K562 (cell line): ENCODE data around the gene RHOV. TPM values are rescaled to one million over a fixed set of nuclear protein-coding genes. Genes with fewer than 3 reads are reported as not detected.

ENCODE experiments used
- CREM ChIP-seq: IDR thresholded peaks from 2 replicates; pipeline ENCODE4 v1.6.1; 2014; ENCODE audit warnings: antibody characterized with exemption, low read depth
- CTBP1 ChIP-seq: fragments of 450-650 bp; IDR thresholded peaks from 2 replicates; pipeline ENCODE4 v1.6.1; 2016; ENCODE audit warnings: borderline replicate concordance
- HBP1 ChIP-seq: fragments of 450-650 bp; formaldehyde crosslinking; IDR thresholded peaks from 2 replicates; pipeline ENCODE4 v1.4.0; 2022; ENCODE audit warnings: missing genetic modification characterization
- HOMEZ ChIP-seq: fragments of 250-450 bp; sonication (Bioruptor Pico); IDR thresholded peaks from 2 replicates; pipeline ENCODE4 v1.4.0; 2020; ENCODE audit warnings: mild to moderate bottlenecking, moderate library complexity
- RREB1 ChIP-seq: fragments of 250-450 bp; sonication (Bioruptor Pico); IDR thresholded peaks from 2 replicates; pipeline ENCODE4 v1.4.0; 2020
- ZNF398 ChIP-seq: fragments of 250-450 bp; sonication (Bioruptor Pico); IDR thresholded peaks from 2 replicates; pipeline ENCODE4 v1.8.0; 2021; ENCODE audit warnings: moderate library complexity, mild to moderate bottlenecking, inconsistent platforms
- ZNF583 ChIP-seq: fragments of 250-450 bp; sonication (Bioruptor Pico); IDR thresholded peaks from 2 replicates; pipeline ENCODE4 v1.4.0; 2020
- ZNF668 ChIP-seq: fragments of 250-450 bp; sonication (Bioruptor Pico); IDR thresholded peaks from 2 replicates; pipeline ENCODE4 v1.8.0; 2022; ENCODE audit warnings: mild to moderate bottlenecking, inconsistent platforms
- polyA plus RNA-seq, 8 experiments: library from polyadenylated mRNA; depleted of rRNA in 4 of 8; stranded (reverse) in 5 of 8; unstranded in 3 of 8; fragments of >200 nt; fragmentation: Nextera tagmentation in 2 of 8; fragmentation: Illumina TruSeq in 1 of 8; extraction: Ambion mirVana in 2 of 8; extraction: Trizol in 1 of 8; gene quantifications; 2 replicates each; pipeline versions ENCODE4 v1.2.1 to v1.2.3, GENCODE V29; 2011 to 2014; ENCODE audit warnings: inconsistent platforms in 1 of 8, missing spikeins in 1 of 8
- total RNA-seq, 7 experiments: library from RNA; depleted of rRNA in 6 of 7; stranded (reverse); fragments of >200 nt in 6 of 7; fragmentation: Illumina TruSeq in 2 of 7; extraction: Trizol in 2 of 7; gene quantifications; 2 replicates each; pipeline versions ENCODE4 v1.2.1 to v1.2.3, GENCODE V29; 2011 to 2021; ENCODE audit warnings: low replicate concordance in 1 of 7

RHOV gene
- total and polyA plus RNA-seq, 9 of the 15 experiments (the other 6 are each of a cell fraction or from before 2014, with no cell fraction given): 0.08 to 2.0 (median 1.1) TPM

GRCh38 chr15:40859206-40859851 lies 14.7 kb downstream of the RHOV start (continued):
- TF ChIP-seq RREB1 (CRISPR knock-in tag) (no peak), ZNF583 (CRISPR knock-in tag) (no peak), HBP1 (CRISPR knock-in tag) (no peak), CTBP1 (peak; percentile 61; the same call in 1 of the 2 replicates), HOMEZ (CRISPR knock-in tag) (no peak), CREM (peak; percentile 60), ZNF668 (no peak), ZNF398 (CRISPR knock-in tag) (no peak)
